Cardiac muscle cell (in vitro differentiated cells and primary cell): Measurements from ENCODE around the gene C3orf20. TPM values are rescaled to one million over a fixed set of nuclear protein-coding genes. Genes with fewer than 3 reads are reported as not detected.

ENCODE experiments used
- DNase-seq, 2 donors: peaks; one replicate each; pipeline versions ENCODE4 v3.0.0 to v3.0.0-alpha.2; 2010 to 2017; ENCODE audit warnings: low read depth in 1 of 2, low spot score in 1 of 2
- H3K27ac ChIP-seq: fragments of 200-600 bp; sonication (generic); 2 replicates; pipeline ENCODE4 v1.5.1; 2016
- H3K27me3 ChIP-seq: fragments of 200-600 bp; sonication (generic); 2 replicates; pipeline ENCODE4 v1.6.0; 2016; ENCODE audit warnings: control low read depth
- H3K36me3 ChIP-seq: fragments of 200-600 bp; sonication (generic); 2 replicates; pipeline ENCODE4 v1.5.1; 2016; ENCODE audit warnings: control low read depth
- H3K4me1 ChIP-seq: fragments of 200-600 bp; sonication (generic); 2 replicates; pipeline ENCODE4 v1.8.1; 2017; ENCODE audit warnings: low read depth, mild to moderate bottlenecking, mixed run types
- H3K4me3 ChIP-seq: fragments of 200-600 bp; sonication (generic); 2 replicates; pipeline ENCODE4 v1.5.1; 2016; ENCODE audit warnings: mild to moderate bottlenecking
- H3K9me3 ChIP-seq: fragments of 200-600 bp; sonication (generic); 2 replicates; pipeline ENCODE4 v1.5.1; 2017; ENCODE audit warnings: low read depth, mild to moderate bottlenecking, control low read depth
- polyA plus RNA-seq: library from polyadenylated mRNA; unstranded; fragments of >200 nt; fragmentation: Nextera tagmentation; extraction: Ambion mirVana; gene quantifications from 2 replicates; pipeline ENCODE4 v1.2.1, GENCODE V29; 2016
- total RNA-seq: library from RNA; depleted of rRNA; stranded (reverse); fragments of >200 nt; gene quantifications from 2 replicates; pipeline ENCODE4 v1.2.3, GENCODE V29; 2016
- TF ChIP-seq, protein P1 (sequence below): IDR thresholded peaks from 2 replicates; pipeline ENCODE4 v1.5.1; 2012; ENCODE audit warnings: low read depth, mild to moderate bottlenecking, low read length

The C3orf20 gene
- total and polyA plus RNA-seq, 2 experiments from 2014 or later, result 0.21 TPM; not detected in 1

- TF ChIP-seq, protein P1, sequence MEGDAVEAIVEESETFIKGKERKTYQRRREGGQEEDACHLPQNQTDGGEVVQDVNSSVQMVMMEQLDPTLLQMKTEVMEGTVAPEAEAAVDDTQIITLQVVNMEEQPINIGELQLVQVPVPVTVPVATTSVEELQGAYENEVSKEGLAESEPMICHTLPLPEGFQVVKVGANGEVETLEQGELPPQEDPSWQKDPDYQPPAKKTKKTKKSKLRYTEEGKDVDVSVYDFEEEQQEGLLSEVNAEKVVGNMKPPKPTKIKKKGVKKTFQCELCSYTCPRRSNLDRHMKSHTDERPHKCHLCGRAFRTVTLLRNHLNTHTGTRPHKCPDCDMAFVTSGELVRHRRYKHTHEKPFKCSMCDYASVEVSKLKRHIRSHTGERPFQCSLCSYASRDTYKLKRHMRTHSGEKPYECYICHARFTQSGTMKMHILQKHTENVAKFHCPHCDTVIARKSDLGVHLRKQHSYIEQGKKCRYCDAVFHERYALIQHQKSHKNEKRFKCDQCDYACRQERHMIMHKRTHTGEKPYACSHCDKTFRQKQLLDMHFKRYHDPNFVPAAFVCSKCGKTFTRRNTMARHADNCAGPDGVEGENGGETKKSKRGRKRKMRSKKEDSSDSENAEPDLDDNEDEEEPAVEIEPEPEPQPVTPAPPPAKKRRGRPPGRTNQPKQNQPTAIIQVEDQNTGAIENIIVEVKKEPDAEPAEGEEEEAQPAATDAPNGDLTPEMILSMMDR, result no peak
- Histone ChIP-seq H3K4me3 (no peak overlapping the region), H3K9me3 (no peaks in the 10 kb centered on the region)
Measured at GRCh38 chr3:14631101-14631497, 43.8 kb upstream of the C3orf20 start.

GRCh38 chr3:14631687-14632441 lies 43.1 kb upstream of the C3orf20 start:
- H3K27me3 ChIP-seq, result peaks cover 9% of the 10 kb centered on the region
- H3K4me3 ChIP-seq, result no peak overlapping the region
- TF ChIP-seq, protein P1, result no peak
- no peaks in the 10 kb centered on the region for H3K9me3 ChIP-seq
- H3K36me3 ChIP-seq, result no peaks in the 10 kb centered on the region
- DNase-seq, result no peak
- no peaks in the 10 kb centered on the region for H3K4me1 ChIP-seq
- H3K27ac ChIP-seq, result no peak overlapping the region

More at GRCh38 chr3:14631101-14631497, 43.8 kb upstream of the C3orf20 start:
- DNase-seq, result no peak
- H3K27me3 ChIP-seq, result peaks cover 2% of the 10 kb centered on the region
- no peaks in the 10 kb centered on the region for H3K36me3 ChIP-seq
- H3K27ac ChIP-seq, result no peak overlapping the region
- H3K4me1 ChIP-seq, result no peaks in the 10 kb centered on the region

DNA sequence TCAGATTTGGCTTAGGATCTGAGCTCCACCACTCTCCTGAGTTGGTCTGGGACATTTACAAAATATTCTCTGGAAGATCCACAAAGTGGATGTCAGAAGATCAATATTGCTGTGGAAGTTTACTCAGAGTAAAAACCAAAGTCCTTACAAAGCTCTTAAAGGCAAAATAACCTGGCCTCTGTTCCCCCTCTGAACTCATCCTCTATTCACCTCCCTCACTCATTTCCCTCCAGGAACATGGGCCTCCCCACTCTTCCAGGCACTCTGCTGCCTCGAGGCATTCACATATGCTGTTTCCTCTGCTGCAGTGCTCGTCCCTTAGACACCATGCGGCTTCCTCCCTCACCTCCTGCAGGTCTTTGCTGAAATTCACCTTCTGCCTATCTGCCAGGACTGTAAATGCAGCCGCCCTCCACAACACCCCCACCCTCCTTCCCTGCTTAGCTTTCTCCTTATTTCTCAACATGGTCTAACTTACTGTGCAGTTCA lies 42.5 kb upstream of the C3orf20 start:
- Histone ChIP-seq H3K27ac (no peak overlapping the region), H3K36me3 (no peaks in the 10 kb centered on the region), H3K9me3 (no peaks in the 10 kb centered on the region), H3K27me3 (peaks cover 15% of the 10 kb centered on the region), H3K4me3 (no peak overlapping the region), H3K4me1 (no peaks in the 10 kb centered on the region)
- DNase-seq, result no peak
- TF ChIP-seq, protein P1, result no peak

GRCh38 chr3:14633417-14633816 lies 41.5 kb upstream of the C3orf20 start:
- Histone ChIP-seq H3K27ac (no peak overlapping the region), H3K9me3 (no peaks in the 10 kb centered on the region), H3K4me3 (no peak overlapping the region), H3K36me3 (no peaks in the 10 kb centered on the region), H3K4me1 (no peaks in the 10 kb centered on the region), H3K27me3 (peaks cover 22% of the 10 kb centered on the region)
- DNase-seq, result no peak
- TF ChIP-seq, protein P1, result no peak

DNA sequence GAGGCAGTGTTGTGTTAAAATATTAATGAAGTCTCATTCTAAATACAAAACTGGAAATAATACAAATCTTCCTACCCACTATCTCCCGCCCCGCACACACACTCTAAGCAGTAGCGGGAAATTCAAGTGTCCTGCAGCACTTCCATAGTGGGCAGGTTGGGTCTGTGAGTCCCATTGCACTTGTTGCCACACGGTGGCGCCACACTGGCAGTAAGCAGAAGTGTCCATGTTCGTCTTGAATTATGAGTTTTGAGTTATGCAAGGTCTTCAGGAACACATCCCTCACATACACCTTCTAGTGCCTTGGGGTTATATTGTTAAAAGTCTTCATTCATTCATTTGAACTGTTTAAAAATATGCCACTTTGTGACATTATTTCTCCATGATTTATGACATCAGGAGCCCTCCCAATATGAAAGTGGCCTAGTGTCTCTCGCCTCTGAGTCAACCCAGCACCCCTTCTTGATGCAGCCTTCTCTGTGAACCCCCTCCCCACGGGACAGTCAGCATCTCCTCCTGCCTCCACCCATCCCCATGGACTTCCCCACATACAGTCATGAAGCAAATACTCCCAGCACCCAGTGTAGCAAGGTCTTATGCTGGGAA lies 41.0 kb upstream of the C3orf20 start:
- Histone ChIP-seq H3K4me3 (no peak overlapping the region), H3K4me1 (no peaks in the 10 kb centered on the region), H3K27me3 (peaks cover 22% of the 10 kb centered on the region), H3K9me3 (no peaks in the 10 kb centered on the region), H3K36me3 (no peaks in the 10 kb centered on the region), H3K27ac (no peak overlapping the region)
- DNase-seq, result peak; percentile 73 to 85
- TF ChIP-seq, protein P1, result peak; percentile 79
